GM18511 (cell line): ENCODE measurements around the gene SH3TC1.

ENCODE experiments used
- ATAC-seq: cut with Tn5 transposase; IDR thresholded peaks from one replicate; pipeline ENCODE4 v1.9.1; 2021; ENCODE audit warnings: mild to moderate bottlenecking, moderate library complexity; ENCODE audit not compliant: unreplicated experiment

The SH3TC1 gene

GRCh38 chr4:8198906-8199593, at the start of gene SH3TC1:
SH3TC1 (plus strand) TSS chr4:8199290; CDS start chr4:8205195, 5,905 bp downstream.
- peak; percentile 81 for ATAC-seq

- no peak for ATAC-seq
Measured at GRCh38 chr4:8149664-8150063, 49.4 kb upstream of the SH3TC1 start.

GRCh38 chr4:8150152-8151090, 48.7 kb upstream of the SH3TC1 start:
- ATAC-seq, result no peak

GRCh38 chr4:8151165-8151650, 47.9 kb upstream of the SH3TC1 start:
- ATAC-seq, result no peak

GRCh38 chr4:8152090-8152864, 46.8 kb upstream of the SH3TC1 start:
- ATAC-seq, result no peak

- no peak for ATAC-seq
Measured at GRCh38 chr4:8152865-8153257, 46.2 kb upstream of the SH3TC1 start.

GRCh38 chr4:8153441-8153840, 45.6 kb upstream of the SH3TC1 start:
- ATAC-seq, result no peak

- ATAC-seq, result no peak
Measured at GRCh38 chr4:8155048-8155447, 44.0 kb upstream of the SH3TC1 start.

GRCh38 chr4:8155660-8156421, 43.2 kb upstream of the SH3TC1 start:
- no peak for ATAC-seq

- ATAC-seq, result no peak
Measured at GRCh38 chr4:8156617-8157016, 42.5 kb upstream of the SH3TC1 start.

- no peak for ATAC-seq
Measured at GRCh38 chr4:8157496-8157895, 41.6 kb upstream of the SH3TC1 start.

- peak; percentile 0 for ATAC-seq
Measured at GRCh38 chr4:8157944-8158709, 41.0 kb upstream of the SH3TC1 start.

- ATAC-seq, result peak; percentile 96
Measured at GRCh38 chr4:8158710-8159536, 40.2 kb upstream of the SH3TC1 start, which contains the start of gene ABLIM2. ABLIM2 (minus strand) TSS chr4:8158813; CDS start chr4:8158689, 124 bp downstream.

GRCh38 chr4:8159537-8160232, 39.4 kb upstream of the SH3TC1 start:
- ATAC-seq, result no peak

- no peak for ATAC-seq
Measured at GRCh38 chr4:8160233-8160560, 38.9 kb upstream of the SH3TC1 start.

- ATAC-seq, result no peak
Measured at GRCh38 chr4:8160572-8160971, 38.5 kb upstream of the SH3TC1 start.

GRCh38 chr4:8162625-8163024, 36.5 kb upstream of the SH3TC1 start:
- ATAC-seq, result no peak

- no peak for ATAC-seq
Measured at GRCh38 chr4:8163026-8163425, 36.1 kb upstream of the SH3TC1 start.
